ENCODE data around the gene SPATA31E1.
"Not testable (repeated sequence)": the region's sequence is repeated elsewhere in the genome, so short reads cannot be mapped to it uniquely, and the experiment has no call there.

Gene SPATA31E1

DNA sequence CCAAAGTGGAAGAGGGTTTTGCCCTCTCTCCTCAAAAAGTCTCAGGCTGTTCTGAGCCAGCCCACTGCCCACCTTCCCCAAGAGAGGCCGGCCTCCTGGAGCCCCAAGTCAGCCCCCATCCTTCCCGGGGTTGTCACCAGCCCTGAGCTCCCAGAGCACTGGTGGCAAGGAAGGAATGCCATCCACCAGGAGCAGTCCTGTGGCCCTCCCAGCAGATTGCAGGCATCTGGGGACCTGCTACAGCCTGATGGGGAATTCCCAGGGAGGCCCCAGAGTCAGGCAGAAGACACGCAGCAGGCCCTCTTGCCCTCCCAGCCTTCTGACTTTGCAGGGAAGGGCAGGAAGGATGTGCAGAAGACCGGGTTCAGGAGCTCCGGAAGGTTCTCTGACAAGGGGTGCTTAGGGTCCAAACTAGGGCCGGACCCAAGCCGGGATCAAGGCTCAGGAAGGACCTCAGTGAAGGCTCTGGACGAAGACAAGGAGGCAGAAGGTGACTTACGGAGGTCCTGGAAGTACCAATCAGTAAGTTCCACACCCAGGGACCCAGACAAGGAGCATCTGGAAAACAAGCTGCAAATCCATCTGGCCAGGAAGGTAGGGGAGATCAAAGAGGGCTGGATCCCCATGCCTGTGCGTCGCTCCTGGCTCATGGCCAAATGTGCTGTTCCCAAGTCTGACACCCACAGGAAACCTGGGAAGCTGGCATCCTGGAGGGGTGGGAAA lies 3.7 kb downstream of the SPATA31E1 start:
- DNase-seq (ENCODE audit: low spot score): no peak

DNA sequence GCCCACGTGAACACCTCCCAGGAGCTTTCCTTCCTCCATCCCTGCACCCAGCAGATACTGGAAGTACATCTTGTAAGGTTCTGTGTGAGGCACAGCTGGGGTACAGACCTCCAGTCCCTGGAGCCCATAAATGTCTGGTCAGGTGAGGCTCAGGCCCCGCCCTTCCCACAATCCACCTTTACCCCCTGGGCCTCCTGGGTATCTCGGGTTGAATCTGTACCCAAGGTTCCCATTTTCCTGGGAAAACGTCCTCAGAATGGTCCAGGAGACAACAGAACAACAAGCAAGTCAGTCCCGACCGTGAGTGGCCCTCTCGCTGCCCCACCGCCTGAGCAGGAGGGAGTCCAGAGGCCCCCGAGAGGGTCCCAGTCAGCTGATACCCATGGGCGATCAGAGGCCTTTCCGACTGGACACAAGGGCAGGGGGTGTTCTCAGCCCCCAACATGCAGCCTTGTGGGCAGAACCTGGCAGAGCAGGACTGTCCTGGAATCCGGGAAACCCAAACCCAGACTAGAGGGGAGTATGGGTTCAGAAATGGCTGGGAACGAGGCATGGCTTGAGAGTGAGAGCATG lies 4.3 kb downstream of the SPATA31E1 start:
- DNase-seq (ENCODE audit: low spot score): no peak

DNA sequence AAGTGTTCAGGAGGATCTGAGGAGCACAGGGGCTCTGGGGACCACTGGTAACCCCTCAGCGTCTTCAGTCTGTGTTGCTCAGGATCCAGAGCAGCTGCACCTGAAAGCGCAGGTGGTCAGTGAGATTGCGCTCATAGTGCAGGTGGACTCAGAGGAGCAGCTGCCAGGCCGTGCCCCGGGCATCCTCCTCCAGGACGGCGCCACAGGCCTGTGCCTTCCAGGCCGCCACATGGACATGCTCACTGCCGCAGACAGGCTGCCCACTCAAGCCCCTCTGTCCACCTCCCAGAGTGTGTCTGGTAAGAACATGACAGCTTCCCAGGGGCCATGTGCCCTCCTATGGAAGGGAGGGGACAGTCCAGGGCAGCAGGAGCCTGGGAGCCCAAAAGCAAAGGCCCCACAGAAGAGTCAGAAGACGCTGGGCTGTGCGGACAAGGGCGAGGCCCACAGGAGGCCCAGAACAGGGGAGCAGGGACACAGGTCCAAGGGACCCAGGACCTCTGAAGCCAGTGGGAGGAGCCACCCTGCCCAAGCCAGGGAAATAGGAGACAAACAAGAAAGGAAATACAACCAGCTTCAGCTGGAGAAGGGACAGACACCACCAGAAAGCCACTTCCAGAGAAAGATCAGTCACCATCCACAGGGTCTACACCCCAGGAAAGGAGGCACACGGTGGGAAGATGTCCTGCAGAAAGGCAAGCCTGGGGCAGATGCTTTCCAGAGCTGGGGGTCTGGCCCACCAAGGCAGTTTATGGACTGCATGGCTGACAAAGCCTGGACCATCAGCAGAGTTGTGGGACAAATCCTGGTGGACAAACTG lies 5.2 kb downstream of the SPATA31E1 start:
- no peak for DNase-seq (ENCODE audit: low spot score)

DNA sequence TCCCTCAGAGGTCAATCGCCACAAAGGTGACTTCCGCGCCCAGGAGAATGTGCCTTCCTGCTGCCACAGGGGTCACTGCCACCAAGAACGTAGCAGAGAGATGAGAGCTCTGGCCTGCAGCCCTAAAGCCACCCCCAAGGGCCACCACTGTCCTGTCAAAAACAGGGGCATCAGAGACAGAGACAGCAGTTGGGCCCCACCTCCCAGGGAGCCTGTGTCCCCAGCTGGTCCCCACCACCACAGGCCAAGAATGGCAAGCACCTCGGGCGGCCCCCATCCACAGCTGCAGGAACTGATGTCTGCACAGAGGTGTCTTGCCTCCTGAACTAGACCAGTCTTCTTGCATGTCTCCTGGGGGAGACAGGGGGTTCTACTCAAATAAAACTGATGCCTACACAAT lies 5.8 kb downstream of the SPATA31E1 start:
- no peak for DNase-seq (ENCODE audit: low spot score)

DNA sequence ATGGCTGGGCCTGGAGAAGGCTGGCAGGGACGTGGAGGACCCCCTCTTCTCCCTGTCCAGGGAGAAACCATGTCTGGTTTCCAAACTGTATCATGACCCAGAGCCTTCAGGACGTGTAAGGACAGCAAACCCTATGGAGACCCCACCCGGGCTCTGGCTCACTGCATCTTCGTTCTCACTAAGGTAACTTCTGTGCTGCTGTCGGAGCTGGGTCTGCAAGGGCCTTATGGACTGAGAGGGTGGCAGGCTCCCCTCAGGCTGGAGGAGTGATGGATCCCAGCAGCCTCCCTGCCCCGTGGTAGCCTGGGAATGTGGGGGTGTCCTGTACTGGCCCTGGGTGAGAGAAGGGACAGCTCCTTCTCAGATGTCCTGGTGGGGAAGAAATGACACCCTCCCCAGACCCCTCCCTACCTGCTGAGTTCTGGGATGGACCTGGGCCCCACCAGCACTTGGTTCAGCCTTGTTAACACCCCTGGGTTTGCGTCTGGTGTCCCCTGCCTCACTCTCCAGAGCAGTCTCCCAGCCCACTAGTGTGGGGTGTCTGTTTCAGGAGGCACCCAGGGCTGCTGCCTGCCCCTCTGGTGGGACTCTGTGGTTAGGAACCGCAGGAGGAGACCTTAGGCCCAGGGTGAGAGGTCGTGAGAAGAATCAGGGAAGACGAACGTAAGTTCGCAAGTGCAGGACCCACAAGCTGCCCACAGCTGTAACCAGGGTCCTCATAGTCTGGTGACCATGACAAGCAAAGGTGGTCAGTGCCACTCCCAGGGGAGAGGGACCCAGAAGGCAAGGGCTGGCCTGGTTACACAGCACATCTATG lies 6.6 kb downstream of the SPATA31E1 start:
- no peak for DNase-seq (ENCODE audit: low spot score)

DNA sequence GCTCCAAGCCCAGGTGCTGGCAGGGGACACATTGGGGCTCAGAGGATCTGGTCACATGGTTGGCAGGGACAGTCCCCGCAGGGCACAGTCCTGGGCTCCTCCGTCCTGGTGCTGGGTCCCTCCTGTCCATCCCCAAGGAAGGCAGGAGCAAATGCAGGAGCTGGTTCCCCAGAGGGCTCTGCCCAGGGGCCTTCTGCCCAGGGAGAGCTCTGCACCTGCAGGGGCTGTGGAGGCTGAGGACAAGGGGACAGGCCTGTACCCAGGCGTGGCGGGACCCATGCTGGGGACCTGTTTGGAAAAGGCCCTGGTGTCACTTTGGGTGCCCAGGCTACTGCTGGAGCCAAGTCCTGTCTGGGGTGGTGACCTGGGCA lies 7.2 kb downstream of the SPATA31E1 start:
- DNase-seq (ENCODE audit: low spot score): no peak

DNA sequence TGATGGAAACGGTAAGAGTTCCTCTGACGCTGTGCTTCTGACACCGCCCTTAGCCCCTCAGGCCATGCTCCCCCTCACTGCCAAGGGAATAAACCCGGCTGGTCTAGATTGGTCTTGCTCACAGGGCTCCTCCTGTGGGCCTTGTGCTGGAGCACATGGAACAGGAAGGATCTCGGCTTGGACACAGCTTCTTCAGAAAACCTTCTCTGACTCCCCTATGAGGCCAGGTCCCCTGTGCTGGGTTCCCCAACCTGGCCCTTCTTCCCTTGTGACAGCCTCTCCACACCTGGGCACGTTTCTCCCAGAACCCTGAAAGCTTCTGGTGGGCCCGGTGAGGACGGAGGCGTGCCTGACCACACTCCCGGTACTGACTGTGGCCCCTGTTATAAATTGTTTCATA lies 8.2 kb downstream of the SPATA31E1 start:
- no peak for DNase-seq (ENCODE audit: low spot score)

DNA sequence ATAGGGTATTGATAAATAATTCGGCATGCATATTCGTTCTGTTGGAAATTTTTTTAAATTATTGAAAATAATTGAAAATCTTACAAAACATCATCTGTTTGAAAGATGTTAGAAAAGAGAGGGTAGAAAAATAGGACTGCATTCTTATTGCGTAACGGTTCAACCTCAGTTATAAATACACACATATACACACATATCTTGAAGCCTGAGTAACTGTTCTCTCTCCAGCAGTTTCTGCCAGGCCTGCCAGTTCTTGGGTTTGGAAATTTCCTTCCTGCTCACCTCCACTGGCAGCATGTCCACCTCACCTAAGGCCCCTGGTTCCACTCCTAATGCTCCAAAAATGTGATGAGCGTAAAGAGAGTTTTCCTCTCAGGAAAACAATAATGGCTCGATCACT lies 9.1 kb downstream of the SPATA31E1 start:
- no peak for DNase-seq (ENCODE audit: low spot score)

DNA sequence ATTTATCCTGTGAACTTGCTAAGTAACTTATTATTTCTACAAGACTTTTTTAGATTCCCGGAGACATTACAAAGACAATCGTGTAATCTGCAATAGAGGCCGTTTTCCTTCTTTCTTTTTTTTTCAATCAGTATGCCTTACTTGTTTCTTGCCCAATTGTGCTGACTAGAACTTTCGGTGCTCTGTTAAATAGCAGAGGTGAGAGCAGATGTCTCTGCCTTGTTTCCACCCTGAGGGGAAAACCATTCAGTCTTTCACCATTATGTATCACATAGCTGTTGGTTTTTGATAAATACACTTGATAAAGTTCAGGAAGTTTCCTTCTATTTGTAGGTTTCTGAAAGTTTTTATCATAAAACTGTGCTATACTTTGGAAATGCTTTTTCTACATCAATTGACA lies 10.3 kb downstream of the SPATA31E1 start:
- DNase-seq (ENCODE audit: low spot score): no peak

DNA sequence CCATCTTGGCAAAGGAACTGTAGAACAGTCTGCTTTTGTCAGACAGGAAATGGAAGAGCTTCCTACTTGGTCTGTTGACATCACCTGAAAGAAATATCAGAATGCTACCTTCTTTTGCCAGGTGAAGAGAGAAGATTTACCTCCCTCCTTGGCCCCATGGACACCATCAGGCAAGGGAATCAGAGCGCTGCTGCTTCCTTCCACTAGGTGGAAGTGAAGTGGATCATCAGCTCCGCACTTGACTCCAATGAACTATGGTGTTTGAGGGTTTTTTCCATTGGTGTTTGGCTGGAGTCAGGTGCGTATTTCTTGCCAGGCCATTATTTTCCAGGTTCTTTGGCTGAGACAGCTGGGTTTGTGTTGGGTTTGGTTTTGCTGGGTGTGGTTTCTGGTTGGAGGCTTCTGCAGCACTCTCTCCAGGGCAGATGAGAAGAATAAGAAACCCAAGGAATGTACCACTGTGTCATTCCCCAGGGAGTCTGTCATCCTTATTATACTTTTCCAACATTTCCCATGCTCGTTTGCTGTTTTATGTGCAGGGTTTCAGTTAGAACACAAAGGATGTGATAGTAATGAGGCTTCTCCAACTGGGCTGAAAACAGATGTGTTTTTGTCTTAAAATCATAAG lies 12.4 kb downstream of the SPATA31E1 start:
- DNase-seq (ENCODE audit: low spot score): no peak

DNA sequence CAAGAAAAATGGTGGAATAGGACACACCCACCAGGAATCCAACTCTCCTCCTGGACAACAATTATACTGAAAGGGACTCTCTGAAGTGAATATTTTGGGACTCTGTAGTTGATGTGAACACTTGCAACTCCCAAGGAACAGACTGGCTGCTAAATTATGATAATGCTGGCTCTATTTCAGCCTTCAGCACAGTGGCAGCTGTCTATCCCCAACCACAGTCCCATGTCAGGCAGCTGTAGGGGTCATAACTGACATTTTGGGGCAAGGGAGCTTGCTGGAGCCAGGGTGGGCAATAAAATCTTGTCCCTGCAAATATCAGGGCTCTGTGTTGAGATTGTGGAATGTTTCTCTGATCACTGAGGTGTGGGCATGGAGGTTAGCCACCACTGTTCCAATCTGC lies 14.2 kb downstream of the SPATA31E1 start:
- no peak for DNase-seq (ENCODE audit: low spot score)

DNA sequence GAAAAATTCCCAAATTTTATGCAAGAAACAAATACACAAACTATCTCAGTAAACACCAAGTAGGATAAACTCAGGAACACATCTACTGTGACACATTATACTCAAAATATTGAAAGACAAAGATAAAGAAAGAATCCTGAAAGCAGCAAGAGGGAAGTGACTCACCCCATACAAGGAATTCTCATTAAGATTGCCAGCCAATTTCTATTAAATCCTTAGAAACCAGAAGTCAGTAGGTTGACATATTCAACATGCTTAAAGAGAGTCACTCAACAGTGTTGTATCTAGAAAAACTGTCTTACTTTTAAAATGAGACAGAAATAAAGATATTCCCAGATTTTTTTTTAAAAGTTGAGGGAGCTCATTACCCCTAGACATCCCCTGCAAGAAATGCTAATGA lies 15.5 kb downstream of the SPATA31E1 start:
- no peak for DNase-seq (ENCODE audit: low spot score)

DNA sequence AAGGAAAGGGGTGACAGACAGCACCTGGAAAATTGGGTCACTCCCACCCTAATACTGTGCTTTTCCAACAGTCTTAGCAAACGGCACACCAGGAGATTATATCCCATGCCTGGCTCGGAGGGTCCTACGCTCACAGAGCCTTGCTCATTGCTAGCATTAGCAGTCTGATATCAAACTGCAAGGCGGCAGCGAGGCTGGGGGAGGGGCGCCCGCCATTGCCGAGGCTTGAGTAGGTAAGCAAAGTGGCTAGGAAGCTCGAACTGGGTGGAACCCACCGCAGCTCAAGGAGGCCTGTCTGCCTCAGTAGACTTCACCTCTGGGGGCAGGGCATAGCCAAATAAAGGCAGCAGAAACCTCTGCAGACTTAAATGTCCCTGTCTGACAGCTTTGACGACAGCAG lies 19.7 kb downstream of the SPATA31E1 start:
- DNase-seq (ENCODE audit: low spot score): not testable (repeated sequence)

DNA sequence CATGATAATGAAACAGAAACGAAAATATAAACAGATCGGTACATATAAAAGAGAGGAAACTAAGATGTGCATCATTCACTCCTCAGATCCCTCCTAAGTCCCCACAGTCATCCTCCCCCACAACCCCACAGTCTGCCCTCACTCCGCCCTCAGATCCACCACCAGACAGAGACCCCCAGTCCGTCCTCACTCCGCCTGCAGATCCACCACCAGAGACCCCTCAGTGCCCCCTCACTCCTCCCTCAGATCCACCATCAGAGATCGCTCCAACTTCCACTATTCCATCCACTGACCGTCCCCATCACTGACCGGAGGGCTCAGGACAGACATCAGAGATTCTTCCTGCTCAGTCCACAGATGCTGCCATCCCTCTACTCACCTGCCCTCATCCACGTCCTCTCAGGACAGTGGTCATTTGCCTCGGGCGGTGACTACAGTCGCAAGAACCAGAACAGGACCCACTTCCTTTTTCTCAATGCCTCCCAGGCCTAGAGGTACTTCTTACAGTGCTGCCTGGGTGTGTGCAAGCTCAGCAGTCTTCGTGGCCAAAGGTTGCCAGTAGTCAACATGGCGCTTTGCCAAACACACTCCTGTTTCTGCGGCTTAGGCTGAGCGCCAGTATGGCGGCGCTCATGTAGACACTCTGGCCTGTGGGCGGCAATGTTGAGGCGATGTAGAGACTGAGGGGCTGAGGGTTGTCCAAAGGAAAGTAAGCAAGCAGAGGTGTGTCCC lies 26.8 kb downstream of the SPATA31E1 start:
- DNase-seq (ENCODE audit: low spot score): no peak

DNA sequence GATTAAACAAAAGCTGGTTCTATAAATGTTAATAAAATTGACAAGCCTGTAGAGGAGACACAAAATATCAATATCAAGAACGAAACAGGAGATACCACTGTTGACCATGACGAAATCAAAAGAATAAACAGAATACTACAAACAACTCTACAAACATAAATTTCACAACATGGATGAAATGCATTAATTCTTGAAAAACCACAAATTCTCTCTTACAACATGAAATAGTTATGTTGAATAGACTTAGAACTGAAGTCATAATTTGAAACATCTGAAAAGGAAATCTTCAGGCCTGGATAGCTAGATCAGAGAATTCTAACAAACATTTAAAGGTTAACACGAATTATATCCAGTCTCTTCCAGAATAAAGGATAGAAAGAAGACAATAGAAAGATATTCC lies 28.1 kb downstream of the SPATA31E1 start:
- DNase-seq (ENCODE audit: low spot score): no peak

DNA sequence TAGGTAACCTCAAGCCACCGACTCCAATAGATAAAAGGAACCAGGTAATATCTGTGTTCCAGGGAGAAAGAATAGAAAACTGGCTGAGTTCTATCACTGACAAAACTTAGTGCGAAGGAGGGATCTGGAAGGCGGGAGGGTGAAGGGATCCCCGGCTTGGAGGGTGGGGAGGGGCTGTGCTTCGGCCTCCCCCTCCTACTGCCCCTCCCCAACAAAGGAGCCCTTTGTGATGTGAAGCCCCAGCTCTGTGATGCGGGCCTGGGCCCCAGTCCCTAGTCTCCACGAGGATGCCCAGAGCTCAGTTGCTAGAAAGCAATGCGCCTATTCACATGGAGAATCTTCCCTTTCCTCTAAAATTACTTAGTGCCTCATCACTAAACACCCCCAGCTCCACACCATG lies 35.0 kb downstream of the SPATA31E1 start, which contains the start of gene SPATA31C1:
Gene SPATA31C1 (plus strand): TSS at position 301 of the 400 bp plus-strand sequence.
- not testable (repeated sequence) for DNase-seq (ENCODE audit: low spot score)

DNA sequence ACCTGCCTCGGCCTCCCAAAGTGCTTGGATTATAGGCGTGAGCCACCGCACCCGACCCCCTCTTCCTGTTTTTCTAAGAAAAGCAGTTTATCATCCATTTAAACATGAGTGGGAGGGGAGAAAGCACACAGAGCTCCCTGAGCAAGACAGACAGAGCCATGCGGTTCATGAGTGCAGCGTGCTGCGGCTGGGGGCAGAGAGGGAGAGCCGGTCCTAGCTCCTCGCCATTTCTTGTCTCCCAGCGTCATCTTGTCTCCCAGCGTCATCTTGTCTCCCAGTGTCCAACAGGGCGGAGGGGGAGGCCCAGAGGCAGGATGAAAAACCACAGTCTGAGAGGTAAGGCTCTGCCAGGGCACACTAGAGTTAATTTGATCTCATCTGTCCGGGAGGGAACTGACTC lies 36.3 kb downstream of the SPATA31E1 start:
- not testable (repeated sequence) for DNase-seq (ENCODE audit: low spot score)

DNA sequence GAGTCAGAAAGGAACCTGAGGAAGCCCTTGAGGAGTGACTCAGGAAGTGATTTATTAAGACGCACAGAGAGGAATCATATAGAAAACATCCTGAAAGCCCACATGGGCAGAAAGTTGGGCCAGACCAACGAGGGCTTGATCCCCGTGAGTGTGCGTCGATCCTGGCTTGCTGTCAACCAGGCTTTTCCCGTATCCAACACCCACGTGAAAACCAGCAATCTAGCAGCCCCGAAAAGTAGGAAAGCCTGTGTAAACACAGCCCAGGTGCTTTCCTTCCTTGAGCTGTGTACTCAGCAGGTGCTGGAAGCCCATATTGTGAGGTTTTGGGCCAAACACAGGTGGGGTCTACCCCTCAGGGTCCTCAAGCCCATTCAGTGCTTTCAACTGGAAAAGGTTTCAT lies 38.9 kb downstream of the SPATA31E1 start:
- not testable (repeated sequence) for DNase-seq (ENCODE audit: low spot score)

DNA sequence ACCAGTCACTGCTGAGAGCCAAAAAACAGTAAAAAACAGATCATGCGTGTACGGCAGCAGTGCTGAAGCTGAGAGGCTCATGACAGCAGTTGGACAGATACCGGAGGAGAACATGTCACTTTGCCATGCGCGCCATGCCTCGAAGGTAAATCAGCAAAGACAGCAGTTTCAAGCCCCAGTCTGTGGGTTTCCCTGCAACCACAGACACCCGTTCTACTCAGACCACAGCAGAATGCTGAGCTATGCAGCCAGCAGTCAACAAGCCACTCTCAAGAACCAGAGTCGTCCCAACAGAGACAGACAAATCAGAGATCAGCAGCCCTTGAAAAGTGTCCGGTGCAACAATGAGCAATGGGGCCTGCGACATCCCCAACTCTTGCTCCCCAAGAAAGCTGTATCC lies 40.3 kb downstream of the SPATA31E1 start:
- DNase-seq (ENCODE audit: low spot score): not testable (repeated sequence)

DNA sequence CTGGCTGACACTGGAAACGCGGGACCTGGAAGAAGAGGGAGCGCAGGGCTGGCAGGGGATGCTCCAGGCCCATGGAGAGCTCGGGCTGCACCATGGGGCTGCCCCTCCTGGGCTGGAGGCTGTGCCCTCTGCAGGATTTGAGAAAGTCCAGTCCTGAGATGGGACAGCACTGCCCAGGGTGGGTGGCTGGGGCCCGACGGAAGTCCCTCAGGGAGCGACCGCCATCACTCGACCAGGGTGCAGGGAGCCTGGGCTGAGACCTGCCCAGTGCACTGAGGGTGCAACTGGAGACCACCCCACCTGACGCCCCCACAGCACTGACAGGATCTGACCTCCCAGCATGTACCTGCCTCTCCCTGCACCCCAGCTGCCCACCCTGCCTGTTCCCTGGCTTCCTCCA lies 42.2 kb downstream of the SPATA31E1 start:
- DNase-seq (ENCODE audit: low spot score): not testable (repeated sequence)

DNA sequence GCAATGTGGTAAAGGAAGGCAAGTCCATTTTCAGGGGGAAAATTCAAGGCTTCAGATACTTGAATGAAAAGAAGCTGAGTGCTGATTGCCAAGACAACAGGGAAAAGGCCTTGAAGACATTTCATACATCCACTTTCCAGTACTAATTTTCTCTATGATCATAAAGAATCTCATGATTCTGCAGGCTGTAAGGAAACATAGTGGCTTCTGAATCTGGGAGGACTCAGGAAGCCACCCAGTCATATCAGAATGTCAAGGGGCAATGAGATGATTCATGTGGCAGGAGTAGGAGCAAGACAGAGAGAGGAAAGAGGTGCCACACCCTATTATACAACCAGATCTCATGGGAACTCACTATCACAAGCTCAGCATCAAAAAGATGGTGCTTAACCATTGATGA lies 46.5 kb downstream of the SPATA31E1 start:
- not testable (repeated sequence) for DNase-seq (ENCODE audit: low spot score)

Measured in germinal center (tissue), 1 donor.